ENCODE results near the gene SUN2.

Gene SUN2

GRCh38 chr22:38684895-38685294, 70.9 kb downstream of the SUN2 start:
- no peaks in the 10 kb centered on the region for H3K9me3 ChIP-seq (ENCODE audit: control insufficient read depth, insufficient read depth, low read depth, low read length)
- CTCF ChIA-PET: no interaction called here
- POLR2A ChIA-PET: no interaction called here
- H3K4me3 ChIP-seq (ENCODE audit: low read depth, low read length): no peak overlapping the region
- TF ChIP-seq KLF1 (tag by site-specific recombination; IDR thresholded peaks at IDR 0.05) (peak; percentile 82), BCL6B (tag by site-specific recombination; IDR thresholded peaks at IDR 0.05) (no peak)
- H3K4me1 ChIP-seq (ENCODE audit: control insufficient read depth, insufficient read depth, low read length): no peaks in the 10 kb centered on the region
- H3K27ac ChIP-seq (ENCODE audit: extremely low read depth, low read depth, low read length): no peak overlapping the region
- peaks cover 34 to 73% of the 10 kb centered on the region in 2 experiments for H3K36me3 ChIP-seq (ENCODE audit: control insufficient read depth in 2 of 2, insufficient read depth in 1 of 2, low read length in 2 of 2)

All from HEK293 (cell line).